ENCODE measurements around the gene DMAP1. TPM values are rescaled to one million over a fixed set of nuclear protein-coding genes. Genes with fewer than 3 reads are reported as not detected.

The DMAP1 gene
- total and polyA plus RNA-seq, 2 donors from 2014 or later = 43.0 to 62.0 TPM

DNA sequence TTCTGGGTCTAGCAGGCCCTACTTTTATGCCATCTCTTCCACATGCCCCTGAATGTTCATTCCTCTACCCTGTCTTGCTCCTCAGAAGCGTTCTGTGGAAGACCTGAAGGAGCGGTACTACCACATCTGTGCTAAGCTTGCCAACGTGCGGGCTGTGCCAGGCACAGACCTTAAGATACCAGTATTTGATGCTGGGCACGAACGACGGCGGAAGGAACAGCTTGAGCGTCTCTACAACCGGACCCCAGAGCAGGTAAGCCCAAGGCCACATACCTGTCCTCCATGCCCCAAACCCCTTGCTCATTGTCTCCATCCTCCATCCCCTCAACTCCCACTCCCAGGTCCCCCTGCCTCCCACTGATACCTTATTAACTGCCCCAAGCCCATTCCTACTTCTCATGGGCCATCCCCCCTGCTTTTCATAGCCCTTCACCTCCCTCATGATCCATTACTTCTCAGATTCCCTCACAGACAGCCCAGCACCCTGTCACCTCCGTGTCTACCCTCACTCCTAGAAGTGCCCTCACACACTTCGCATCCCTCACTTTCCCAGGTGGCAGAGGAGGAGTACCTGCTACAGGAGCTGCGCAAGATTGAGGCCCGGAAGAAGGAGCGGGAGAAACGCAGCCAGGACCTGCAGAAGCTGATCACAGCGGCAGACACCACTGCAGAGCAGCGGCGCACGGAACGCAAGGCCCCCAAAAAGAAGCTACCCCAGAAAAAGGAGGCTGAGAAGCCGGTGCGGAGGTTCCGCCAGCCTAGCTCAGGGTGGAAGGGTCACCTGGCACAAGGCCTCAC, 5.4 kb downstream of the DMAP1 start:
- peaks cover 6 to 52% (median 25%) of the 10 kb centered on the region in 3 donors for H3K36me3 ChIP-seq (ENCODE audit: control insufficient read depth in 2 of 3, insufficient read depth in 3 of 3, low read length in 3 of 3)
- intact Hi-C loops (cut with DNase I) = no loop called here
- FAIRE-seq = no peak

DNA sequence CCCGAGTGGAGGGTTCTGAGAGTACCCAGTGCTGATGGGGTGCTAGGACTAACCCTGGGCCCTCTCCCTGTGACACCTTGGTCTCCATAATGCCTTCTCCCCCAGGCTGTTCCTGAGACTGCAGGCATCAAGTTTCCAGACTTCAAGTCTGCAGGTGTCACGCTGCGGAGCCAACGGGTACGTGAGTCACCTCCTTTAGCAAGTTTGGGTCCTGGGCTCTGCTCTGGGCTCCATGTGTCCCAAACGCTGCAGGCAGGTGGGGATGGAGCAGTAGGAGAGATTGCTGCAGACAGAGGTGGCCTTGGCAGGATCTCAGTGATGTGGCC, 6.0 kb downstream of the DMAP1 start:
- no peak overlapping the region for H3K9ac ChIP-seq (ENCODE audit: low read length in 3 of 3)
- H3K9me3 ChIP-seq (ENCODE audit: control insufficient read depth in 2 of 3, insufficient read depth in 1 of 3, low read length in 3 of 3) = no peaks in the 10 kb centered on the region
- no peak for FAIRE-seq
- no peak overlapping the region for H3K27ac ChIP-seq (ENCODE audit: low read depth in 2 of 2, low read length in 2 of 2)
- intact Hi-C loops (cut with DNase I) = no loop called here
- H3K4me1 ChIP-seq (ENCODE audit: control insufficient read depth in 2 of 3, insufficient read depth in 2 of 3, low read depth in 1 of 3, low read length in 3 of 3) = peaks cover 0 to 12% (median 9%) of the 10 kb centered on the region in 3 donors
- TF ChIP-seq, protein P1, sequence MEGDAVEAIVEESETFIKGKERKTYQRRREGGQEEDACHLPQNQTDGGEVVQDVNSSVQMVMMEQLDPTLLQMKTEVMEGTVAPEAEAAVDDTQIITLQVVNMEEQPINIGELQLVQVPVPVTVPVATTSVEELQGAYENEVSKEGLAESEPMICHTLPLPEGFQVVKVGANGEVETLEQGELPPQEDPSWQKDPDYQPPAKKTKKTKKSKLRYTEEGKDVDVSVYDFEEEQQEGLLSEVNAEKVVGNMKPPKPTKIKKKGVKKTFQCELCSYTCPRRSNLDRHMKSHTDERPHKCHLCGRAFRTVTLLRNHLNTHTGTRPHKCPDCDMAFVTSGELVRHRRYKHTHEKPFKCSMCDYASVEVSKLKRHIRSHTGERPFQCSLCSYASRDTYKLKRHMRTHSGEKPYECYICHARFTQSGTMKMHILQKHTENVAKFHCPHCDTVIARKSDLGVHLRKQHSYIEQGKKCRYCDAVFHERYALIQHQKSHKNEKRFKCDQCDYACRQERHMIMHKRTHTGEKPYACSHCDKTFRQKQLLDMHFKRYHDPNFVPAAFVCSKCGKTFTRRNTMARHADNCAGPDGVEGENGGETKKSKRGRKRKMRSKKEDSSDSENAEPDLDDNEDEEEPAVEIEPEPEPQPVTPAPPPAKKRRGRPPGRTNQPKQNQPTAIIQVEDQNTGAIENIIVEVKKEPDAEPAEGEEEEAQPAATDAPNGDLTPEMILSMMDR (IDR thresholded peaks at IDR 0.05; ENCODE audit: borderline replicate concordance, extremely low read depth, insufficient read depth) = no peak
- H3K36me3 ChIP-seq (ENCODE audit: control insufficient read depth in 2 of 3, insufficient read depth in 3 of 3, low read length in 3 of 3) = peaks cover 6 to 52% (median 25%) of the 10 kb centered on the region in 3 donors
- no peak for DNase-seq
- no peak overlapping the region for H3K4me3 ChIP-seq (ENCODE audit: low read length in 3 of 3)
- no peaks in the 10 kb centered on the region for H3K27me3 ChIP-seq (ENCODE audit: control insufficient read depth, insufficient read depth, low read length)

More for the DNA sequence above, 5.4 kb downstream of the DMAP1 start:
- Histone ChIP-seq H3K27me3 (ENCODE audit: control insufficient read depth, insufficient read depth, low read length) (no peaks in the 10 kb centered on the region), H3K27ac (ENCODE audit: low read depth in 2 of 2, low read length in 2 of 2) (no peak overlapping the region), H3K4me3 (ENCODE audit: low read length in 3 of 3) (no peak overlapping the region), H3K9ac (ENCODE audit: low read length in 3 of 3) (no peak overlapping the region), H3K9me3 (ENCODE audit: control insufficient read depth in 2 of 3, insufficient read depth in 1 of 3, low read length in 3 of 3) (no peaks in the 10 kb centered on the region), H3K4me1 (ENCODE audit: control insufficient read depth in 2 of 3, insufficient read depth in 2 of 3, low read depth in 1 of 3, low read length in 3 of 3) (peaks cover 3 to 15% (median 14%) of the 10 kb centered on the region in 3 donors)
- no peak for DNase-seq
- TF ChIP-seq, protein P1 (IDR thresholded peaks at IDR 0.05; ENCODE audit: borderline replicate concordance, extremely low read depth, insufficient read depth) = no peak

DNA sequence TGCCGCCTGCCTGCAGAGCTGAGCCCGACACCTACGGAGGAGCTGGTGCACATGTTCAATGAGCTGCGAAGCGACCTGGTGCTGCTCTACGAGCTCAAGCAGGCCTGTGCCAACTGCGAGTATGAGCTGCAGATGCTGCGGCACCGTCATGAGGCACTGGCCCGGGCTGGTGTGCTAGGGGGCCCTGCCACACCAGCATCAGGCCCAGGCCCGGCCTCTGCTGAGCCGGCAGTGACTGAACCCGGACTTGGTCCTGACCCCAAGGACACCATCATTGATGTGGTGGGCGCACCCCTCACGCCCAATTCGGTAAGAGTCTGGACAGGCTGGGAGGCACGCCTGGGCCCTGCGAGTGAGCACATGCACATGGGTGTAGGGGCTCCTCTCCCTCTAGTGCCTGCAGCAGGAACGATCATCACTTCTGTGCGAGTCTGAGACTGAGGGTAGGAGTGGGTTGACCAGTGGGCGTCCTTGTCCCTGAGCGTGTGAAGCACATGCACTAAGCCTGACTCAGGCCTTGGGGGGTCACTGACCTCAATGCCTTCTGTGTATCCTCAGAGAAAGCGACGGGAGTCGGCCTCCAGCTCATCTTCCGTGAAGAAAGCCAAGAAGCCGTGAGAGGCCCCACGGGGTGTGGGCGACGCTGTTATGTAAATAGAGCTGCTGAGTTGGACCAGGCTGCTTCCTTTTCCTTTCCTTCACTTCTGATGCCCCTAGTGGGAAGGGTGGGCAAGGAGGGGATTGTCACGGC, 6.9 kb downstream of the DMAP1 start:
- Histone ChIP-seq H3K27me3 (ENCODE audit: control insufficient read depth, insufficient read depth, low read length) (no peaks in the 10 kb centered on the region), H3K36me3 (ENCODE audit: control insufficient read depth in 2 of 3, insufficient read depth in 3 of 3, low read length in 3 of 3) (peaks cover 4 to 46% (median 25%) of the 10 kb centered on the region in 3 donors), H3K9ac (ENCODE audit: low read length in 3 of 3) (no peak overlapping the region), H3K9me3 (ENCODE audit: control insufficient read depth in 2 of 3, insufficient read depth in 1 of 3, low read length in 3 of 3) (no peaks in the 10 kb centered on the region), H3K27ac (ENCODE audit: low read depth in 2 of 2, low read length in 2 of 2) (no peak overlapping the region), H3K4me1 (ENCODE audit: control insufficient read depth in 2 of 3, insufficient read depth in 2 of 3, low read depth in 1 of 3, low read length in 3 of 3) (peaks cover 0 to 8% (median 5%) of the 10 kb centered on the region in 3 donors), H3K4me3 (ENCODE audit: low read length in 3 of 3) (no peak overlapping the region)
- DNase-seq (no peak), FAIRE-seq (no peak)
- intact Hi-C loops (cut with DNase I) = loop anchor here (10.0 kb wide), 1 partner anchor 375 kb away; no protein-coding TSS in a partner anchor
- TF ChIP-seq, protein P1 (IDR thresholded peaks at IDR 0.05; ENCODE audit: borderline replicate concordance, extremely low read depth, insufficient read depth) = no peak

Measured in kidney (tissue), 14 donors.